PC-3 (cell line): ENCODE data around the gene TTLL9. TPM values are rescaled to one million over a fixed set of nuclear protein-coding genes. Genes with fewer than 3 reads are reported as not detected.

Experiments
- ATAC-seq: fragments of 200-7000 bp; cut with Tn5 transposase; 2 replicates; pipeline ENCODE4 v1.9.1; 2020; ENCODE audit warnings: mild to moderate bottlenecking, moderate library complexity
- BruUV-seq: library from RNA; stranded (reverse); fragments of 400-500 nt; replicated peaks from 2 replicates; lab custom pipeline; 2021; lab: Mats Ljungman, UMichigan
- CTCF ChIA-PET: fragments of 300-600 bp; sonication (Branson Sonifier 250); formaldehyde crosslinking; loops from one replicate; lab custom pipeline; 2022; ENCODE audit warnings: antibody characterized with exemption; lab: Charles Lee
- POLR2A ChIA-PET: fragments of 300-600 bp; sonication (Branson Sonifier 250); formaldehyde crosslinking; loops from one replicate; lab custom pipeline; 2022; ENCODE audit warnings: antibody characterized with exemption; ENCODE audit not compliant: unreplicated experiment; lab: Charles Lee
- DNase-seq: peaks from one replicate; pipeline ENCODE4 v3.0.0-alpha.2; 2015
- H2AFZ ChIP-seq: fragments of 300-600 bp; sonication (generic); 2 replicates; pipeline ENCODE4 v1.6.0; 2016; ENCODE audit warnings: antibody characterized with exemption, low read length
- H3F3A ChIP-seq: fragments of 300-600 bp; sonication (generic); one replicate; pipeline ENCODE4 v1.6.0; 2017; ENCODE audit warnings: antibody characterized with exemption, low read length, control low read depth, mild to moderate bottlenecking; ENCODE audit not compliant: unreplicated experiment
- H3K27ac ChIP-seq: fragments of 300-600 bp; sonication (generic); 2 replicates; pipeline ENCODE4 v1.5.1; 2016; ENCODE audit warnings: mild to moderate bottlenecking, low read length
- H3K27me3 ChIP-seq: fragments of 300-600 bp; sonication (generic); 2 replicates; pipeline ENCODE4 v1.6.1; 2016; ENCODE audit warnings: low read length, mixed read lengths
- H3K36me3 ChIP-seq: fragments of 300-600 bp; sonication (generic); 2 replicates; pipeline ENCODE4 v1.6.1; 2016; ENCODE audit warnings: low read depth, mixed run types, low read length, mixed read lengths
- H3K4me1 ChIP-seq: fragments of 300-600 bp; sonication (generic); 2 replicates; pipeline ENCODE4 v1.5.1; 2016; ENCODE audit warnings: low read length; ENCODE audit not compliant: insufficient read depth
- H3K4me2 ChIP-seq: fragments of 300-600 bp; sonication (generic); 2 replicates; pipeline ENCODE4 v1.6.0; 2016; ENCODE audit warnings: low read length
- H3K4me3 ChIP-seq: fragments of 300-600 bp; sonication (generic); 2 replicates; pipeline ENCODE4 v1.5.1; 2016; ENCODE audit warnings: mild to moderate bottlenecking, low read length, mixed read lengths
- H3K79me2 ChIP-seq: fragments of 300-600 bp; sonication (generic); 2 replicates; pipeline ENCODE4 v1.6.1; 2017; ENCODE audit warnings: low read length, mixed read lengths
- H3K9ac ChIP-seq: fragments of 300-600 bp; sonication (generic); 2 replicates; pipeline ENCODE4 v1.6.0; 2016; ENCODE audit warnings: mild to moderate bottlenecking, low read length
- H3K9me2 ChIP-seq: fragments of 300-600 bp; sonication (generic); replicated peaks from 2 replicates; pipeline ENCODE4 v1.6.1; 2016; ENCODE audit warnings: mixed run types, low read length, mixed read lengths
- H3K9me3 ChIP-seq: fragments of 300-600 bp; sonication (generic); 2 replicates; pipeline ENCODE4 v1.6.1; 2016; ENCODE audit warnings: low read length, mixed read lengths
- H4K20me1 ChIP-seq: fragments of 300-600 bp; sonication (generic); 2 replicates; pipeline ENCODE4 v1.6.1; 2016; ENCODE audit warnings: low read length, mixed read lengths
- EZH2 ChIP-seq: fragments of 300-600 bp; sonication (generic); IDR thresholded peaks from one replicate; pipeline ENCODE4 v1.6.1; 2017; ENCODE audit warnings: antibody characterized with exemption, mild to moderate bottlenecking, low read length; ENCODE audit not compliant: unreplicated experiment
- EZH2phosphoT487 ChIP-seq: fragments of 300-600 bp; sonication (generic); IDR thresholded peaks from 2 replicates; pipeline ENCODE4 v1.6.1; 2018; ENCODE audit warnings: mild to moderate bottlenecking, antibody characterized with exemption, low read length, borderline replicate concordance
- intact Hi-C: fragments of 100-400 bp; cut with micrococcal nuclease; formaldehyde crosslinking; loops from 2 replicates; pipeline ENCODE4 v1.9.0; 2023
- total RNA-seq: library from RNA; depleted of rRNA; stranded (reverse); fragments of >200 nt; gene quantifications from 2 replicates; pipeline ENCODE4 v1.2.3, GENCODE V29; 2014
- TF ChIP-seq, protein P1 (sequence below): fragments of 300-600 bp; sonication (generic); conservative IDR thresholded peaks from 2 replicates; pipeline ENCODE4 v1.5.1; 2017; ENCODE audit warnings: antibody characterized with exemption, low read depth, mild to moderate bottlenecking, low read length

Gene TTLL9
- total RNA-seq, 1 experiment from 2014 or later = not detected

DNA sequence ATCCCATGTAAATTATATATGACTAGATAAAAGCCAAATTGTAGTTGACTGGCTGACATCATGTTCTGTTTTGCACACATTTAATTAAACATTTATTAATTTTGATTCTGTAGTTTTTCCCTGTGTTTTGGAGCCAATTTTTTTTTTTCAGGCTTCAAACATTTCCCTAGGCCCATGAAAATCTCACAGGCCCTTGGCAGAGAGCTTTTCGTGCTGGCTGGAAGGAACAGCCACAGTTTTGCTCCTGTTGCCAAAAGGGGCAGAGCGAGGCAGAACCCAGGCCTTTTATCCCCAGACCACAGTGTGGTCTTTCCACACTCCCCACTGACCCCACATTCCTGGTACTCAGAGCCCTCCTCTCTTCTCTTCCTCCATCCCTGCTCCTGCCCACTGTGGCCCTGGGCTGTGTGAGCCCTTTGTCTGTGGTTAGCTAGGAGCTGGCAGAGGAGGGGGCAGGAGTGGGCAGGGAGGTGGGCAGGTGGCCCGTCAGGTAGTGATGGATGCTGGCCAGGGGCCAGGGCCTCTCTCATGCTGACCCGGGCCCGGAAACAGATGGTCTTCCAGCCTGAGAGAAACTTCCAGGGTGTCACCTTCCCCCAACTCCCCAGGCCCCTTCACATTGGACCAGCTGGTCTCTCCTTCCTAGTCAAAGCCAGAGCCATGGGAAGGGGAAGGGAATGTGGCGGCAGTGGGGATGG, 120.4 kb downstream of the TTLL9 start:
- no peak for ATAC-seq
- Histone ChIP-seq H3K79me2 (no peaks in the 10 kb centered on the region), H3K27ac (no peak overlapping the region), H4K20me1 (no peaks in the 10 kb centered on the region), H3K4me3 (no peak overlapping the region), H3K36me3 (no peaks in the 10 kb centered on the region), H3F3A (no peaks in the 10 kb centered on the region), H3K9me2 (no peaks in the 10 kb centered on the region), H3K27me3 (peaks cover 28% of the 10 kb centered on the region), H3K9ac (no peak overlapping the region), H2AFZ (no peak overlapping the region), H3K4me2 (no peak overlapping the region), H3K4me1 (no peaks in the 10 kb centered on the region), H3K9me3 (no peaks in the 10 kb centered on the region)
- intact Hi-C loops = no loop called here
- TF ChIP-seq, protein P1, sequence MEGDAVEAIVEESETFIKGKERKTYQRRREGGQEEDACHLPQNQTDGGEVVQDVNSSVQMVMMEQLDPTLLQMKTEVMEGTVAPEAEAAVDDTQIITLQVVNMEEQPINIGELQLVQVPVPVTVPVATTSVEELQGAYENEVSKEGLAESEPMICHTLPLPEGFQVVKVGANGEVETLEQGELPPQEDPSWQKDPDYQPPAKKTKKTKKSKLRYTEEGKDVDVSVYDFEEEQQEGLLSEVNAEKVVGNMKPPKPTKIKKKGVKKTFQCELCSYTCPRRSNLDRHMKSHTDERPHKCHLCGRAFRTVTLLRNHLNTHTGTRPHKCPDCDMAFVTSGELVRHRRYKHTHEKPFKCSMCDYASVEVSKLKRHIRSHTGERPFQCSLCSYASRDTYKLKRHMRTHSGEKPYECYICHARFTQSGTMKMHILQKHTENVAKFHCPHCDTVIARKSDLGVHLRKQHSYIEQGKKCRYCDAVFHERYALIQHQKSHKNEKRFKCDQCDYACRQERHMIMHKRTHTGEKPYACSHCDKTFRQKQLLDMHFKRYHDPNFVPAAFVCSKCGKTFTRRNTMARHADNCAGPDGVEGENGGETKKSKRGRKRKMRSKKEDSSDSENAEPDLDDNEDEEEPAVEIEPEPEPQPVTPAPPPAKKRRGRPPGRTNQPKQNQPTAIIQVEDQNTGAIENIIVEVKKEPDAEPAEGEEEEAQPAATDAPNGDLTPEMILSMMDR = no peak
- no peak for TF ChIP-seq EZH2phosphoT487
- no peak for TF ChIP-seq EZH2
- CTCF ChIA-PET = no interaction called here
- POLR2A ChIA-PET = no interaction called here
- BruUV-seq = no TSS peak
- DNase-seq = no peak

DNA sequence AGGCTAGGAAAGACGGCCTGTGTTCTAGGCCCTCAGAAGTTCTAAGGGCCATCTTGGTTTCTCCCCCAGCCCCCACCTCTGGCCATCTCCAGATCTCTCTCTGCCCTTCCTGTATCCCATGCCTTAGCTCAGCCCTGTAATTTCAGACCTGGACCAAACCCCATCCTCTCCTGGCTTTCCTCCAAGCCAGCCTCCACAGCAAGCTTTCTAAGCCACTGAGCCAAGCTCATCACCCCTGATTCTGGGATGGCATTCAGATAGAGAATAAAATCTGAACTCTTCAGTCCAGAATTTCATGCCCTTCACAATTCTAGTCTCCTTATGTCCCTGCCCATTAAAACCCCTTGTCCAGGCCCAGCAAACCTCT, 120.9 kb downstream of the TTLL9 start:
- DNase-seq = no peak
- intact Hi-C loops = no loop called here
- CTCF ChIA-PET = no interaction called here
- H3K9me3 ChIP-seq = no peaks in the 10 kb centered on the region
- no peak overlapping the region for H3K9ac ChIP-seq
- no TSS peak for BruUV-seq
- no peaks in the 10 kb centered on the region for H3K79me2 ChIP-seq
- no peaks in the 10 kb centered on the region for H4K20me1 ChIP-seq
- no peak for ATAC-seq
- no peak overlapping the region for H3K4me3 ChIP-seq
- no peak for TF ChIP-seq EZH2phosphoT487
- TF ChIP-seq EZH2 = no peak
- TF ChIP-seq, protein P1 = no peak
- H3F3A ChIP-seq = no peaks in the 10 kb centered on the region
- H3K4me2 ChIP-seq = no peak overlapping the region
- peaks cover 28% of the 10 kb centered on the region for H3K27me3 ChIP-seq
- H3K27ac ChIP-seq = no peak overlapping the region
- POLR2A ChIA-PET = no interaction called here
- no peaks in the 10 kb centered on the region for H3K4me1 ChIP-seq
- H3K36me3 ChIP-seq = no peaks in the 10 kb centered on the region
- no peak overlapping the region for H2AFZ ChIP-seq
- H3K9me2 ChIP-seq = no peaks in the 10 kb centered on the region

DNA sequence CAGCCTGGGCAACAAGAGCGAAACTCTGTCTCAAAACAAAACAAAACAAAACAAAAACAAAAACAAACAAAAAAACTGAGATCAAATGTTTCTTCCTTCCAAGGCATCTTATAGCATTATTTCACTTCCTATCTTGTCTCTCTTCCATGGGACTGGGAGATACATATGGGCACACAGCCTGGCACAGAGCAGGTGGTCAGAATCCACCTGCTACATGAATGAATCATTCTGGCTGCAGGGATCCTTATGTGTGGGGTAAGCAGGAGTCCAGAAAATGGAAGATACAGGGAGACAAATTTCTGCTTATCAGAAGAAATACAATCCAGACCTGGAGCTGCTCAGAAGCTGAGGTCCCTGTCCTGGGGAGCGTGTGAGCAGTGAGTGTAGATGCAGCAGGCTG, 121.7 kb downstream of the TTLL9 start:
- ATAC-seq (no peak), DNase-seq (no peak)
- no peak overlapping the region for H3K4me2 ChIP-seq
- BruUV-seq = no TSS peak
- H3K27me3 ChIP-seq = peaks cover 28% of the 10 kb centered on the region
- no peaks in the 10 kb centered on the region for H3K36me3 ChIP-seq
- H3F3A ChIP-seq = no peaks in the 10 kb centered on the region
- no peaks in the 10 kb centered on the region for H4K20me1 ChIP-seq
- no peak overlapping the region for H3K4me3 ChIP-seq
- TF ChIP-seq EZH2 = no peak
- TF ChIP-seq EZH2phosphoT487 = no peak
- TF ChIP-seq, protein P1 = no peak
- no peaks in the 10 kb centered on the region for H3K9me3 ChIP-seq
- H3K4me1 ChIP-seq = no peaks in the 10 kb centered on the region
- ChIA-PET POLR2A (no interaction called here), CTCF (no interaction called here)
- intact Hi-C loops = no loop called here
- H3K27ac ChIP-seq = no peak overlapping the region
- no peak overlapping the region for H3K9ac ChIP-seq
- no peaks in the 10 kb centered on the region for H3K9me2 ChIP-seq
- H2AFZ ChIP-seq = no peak overlapping the region
- no peaks in the 10 kb centered on the region for H3K79me2 ChIP-seq
